Panc1 (cell line): Measurements from ENCODE around the gene ENOSF1. TPM values are rescaled to one million over a fixed set of nuclear protein-coding genes. Genes with fewer than 3 reads are reported as not detected.
"Not testable (repeated sequence)": the region's sequence is repeated elsewhere in the genome, so short reads cannot be mapped to it uniquely, and the experiment has no call there.

ENCODE experiments used
- ATAC-seq: fragments of 200-7000 bp; cut with Tn5 transposase; 2 replicates; pipeline ENCODE4 v1.9.1; 2020; ENCODE audit warnings: mild to moderate bottlenecking, moderate library complexity
- BruUV-seq: library from RNA; stranded (reverse); fragments of 400-500 nt; replicated peaks from 2 replicates; lab custom pipeline; 2021; lab: Mats Ljungman, UMichigan
- CTCF ChIA-PET: fragments of 300-600 bp; sonication (Branson Sonifier 250); formaldehyde crosslinking; loops from one replicate; lab custom pipeline; 2022; ENCODE audit warnings: antibody characterized with exemption; lab: Charles Lee
- POLR2A ChIA-PET: fragments of 300-600 bp; sonication (Branson Sonifier 250); formaldehyde crosslinking; loops from one replicate; lab custom pipeline; 2022; ENCODE audit warnings: antibody characterized with exemption; lab: Charles Lee
- DNase-seq: peaks from one replicate; pipeline ENCODE4 v3.0.0-alpha.2; 2010; ENCODE audit warnings: low read depth, low spot score
- H3K27ac ChIP-seq: 2 replicates; pipeline ENCODE4 v1.5.1; 2011; ENCODE audit warnings: mild to moderate bottlenecking, low read length, inconsistent platforms
- H3K27me3 ChIP-seq: fragments of 200-500 bp; sonication (Bioruptor generic); 2 replicates; pipeline ENCODE4 v1.6.0; 2014; ENCODE audit warnings: low read length, inconsistent platforms; ENCODE audit not compliant: control insufficient read depth, insufficient read depth
- H3K36me3 ChIP-seq: fragments of 200-500 bp; sonication (Bioruptor generic); 2 replicates; pipeline ENCODE4 v1.5.1; 2014; ENCODE audit warnings: inconsistent platforms, mild to moderate bottlenecking, low read length, moderate library complexity; ENCODE audit not compliant: control insufficient read depth, insufficient read depth
- H3K4me1 ChIP-seq: 2 replicates; pipeline ENCODE4 v1.5.1; 2011; ENCODE audit warnings: inconsistent platforms, mild to moderate bottlenecking, low read length, moderate library complexity; ENCODE audit not compliant: control insufficient read depth, insufficient read depth
- H3K4me3 ChIP-seq, 2 experiments: 2 replicates each; pipeline ENCODE4 v1.5.1; 2011 to 2012; ENCODE audit warnings: low read depth in 2 of 2, low read length in 2 of 2, mild to moderate bottlenecking in 2 of 2, inconsistent platforms in 1 of 2, moderate library complexity in 1 of 2
- H3K9me3 ChIP-seq: fragments of 200-500 bp; sonication (Bioruptor generic); 2 replicates; pipeline ENCODE4 v1.5.1; 2014; ENCODE audit warnings: low read depth, mild to moderate bottlenecking, inconsistent platforms, low read length, moderate library complexity; ENCODE audit not compliant: control insufficient read depth, insufficient read depth
- CTCF ChIP-seq: fragments of 450-650 bp; IDR thresholded peaks from 2 replicates; pipeline ENCODE4 v1.5.1; 2017; ENCODE audit warnings: mild to moderate bottlenecking
- POLR2AphosphoS5 ChIP-seq: IDR thresholded peaks from 2 replicates; pipeline ENCODE4 v1.6.1; 2012; ENCODE audit warnings: mild to moderate bottlenecking, low read depth, low read length, moderate library complexity
- SIN3A ChIP-seq: IDR thresholded peaks from 2 replicates; pipeline ENCODE4 v1.6.1; 2012; ENCODE audit warnings: low read depth, mild to moderate bottlenecking, low read length, moderate library complexity, borderline replicate concordance; ENCODE audit not compliant: insufficient read depth
- TCF7L2 ChIP-seq: IDR thresholded peaks from 2 replicates; pipeline ENCODE4 v1.6.1; 2011; ENCODE audit warnings: mild to moderate bottlenecking, low read depth, low read length, inconsistent platforms
- in situ Hi-C: cut with HindIII; loops from 2 replicates; pipeline ENCODE4 v1.10.0; 2016; ENCODE audit warnings: low sequenced_read_pairs, low pct_unique_long_range_greater_than_20kb
- intact Hi-C: fragments of 100-400 bp; cut with micrococcal nuclease; formaldehyde crosslinking; loops from one replicate; pipeline ENCODE4 v1.10.0; 2022; ENCODE audit not compliant: unreplicated experiment
- total RNA-seq: library from RNA; stranded (reverse); gene quantifications from one replicate; pipeline ENCODE4 v1.2.1, GENCODE V29; 2021; ENCODE audit not compliant: unreplicated experiment
- TF ChIP-seq, protein P1 (sequence below), 2 experiments: IDR thresholded peaks; 2 replicates each; pipeline ENCODE4 v1.6.1; 2011 to 2012; ENCODE audit warnings: low read depth in 2 of 2, control low read depth in 1 of 2, low read length in 1 of 2, mild to moderate bottlenecking in 1 of 2, moderate library complexity in 1 of 2; ENCODE audit not compliant: insufficient read depth in 1 of 2

Gene ENOSF1
- total RNA-seq, 1 experiment from 2014 or later, result 53.7 TPM

GRCh38 chr18:731185-731584 lies 18.8 kb upstream of the ENOSF1 start:
- no peak for ATAC-seq
- DNase-seq, result no peak
- Histone ChIP-seq H3K4me3 (no peak overlapping the region), H3K27ac (no peak overlapping the region), H3K36me3 (peaks cover 5% of the 10 kb centered on the region; the same call in 1 of the 2 replicates), H3K27me3 (no peaks in the 10 kb centered on the region), H3K4me1 (no peaks in the 10 kb centered on the region), H3K9me3 (no peaks in the 10 kb centered on the region)
- in situ Hi-C loops, result no loop called here
- ChIA-PET CTCF (no interaction called here), POLR2A (no interaction called here)
- intact Hi-C loops, result no loop called here
- BruUV-seq, result no TSS peak
- TF ChIP-seq, protein P1, sequence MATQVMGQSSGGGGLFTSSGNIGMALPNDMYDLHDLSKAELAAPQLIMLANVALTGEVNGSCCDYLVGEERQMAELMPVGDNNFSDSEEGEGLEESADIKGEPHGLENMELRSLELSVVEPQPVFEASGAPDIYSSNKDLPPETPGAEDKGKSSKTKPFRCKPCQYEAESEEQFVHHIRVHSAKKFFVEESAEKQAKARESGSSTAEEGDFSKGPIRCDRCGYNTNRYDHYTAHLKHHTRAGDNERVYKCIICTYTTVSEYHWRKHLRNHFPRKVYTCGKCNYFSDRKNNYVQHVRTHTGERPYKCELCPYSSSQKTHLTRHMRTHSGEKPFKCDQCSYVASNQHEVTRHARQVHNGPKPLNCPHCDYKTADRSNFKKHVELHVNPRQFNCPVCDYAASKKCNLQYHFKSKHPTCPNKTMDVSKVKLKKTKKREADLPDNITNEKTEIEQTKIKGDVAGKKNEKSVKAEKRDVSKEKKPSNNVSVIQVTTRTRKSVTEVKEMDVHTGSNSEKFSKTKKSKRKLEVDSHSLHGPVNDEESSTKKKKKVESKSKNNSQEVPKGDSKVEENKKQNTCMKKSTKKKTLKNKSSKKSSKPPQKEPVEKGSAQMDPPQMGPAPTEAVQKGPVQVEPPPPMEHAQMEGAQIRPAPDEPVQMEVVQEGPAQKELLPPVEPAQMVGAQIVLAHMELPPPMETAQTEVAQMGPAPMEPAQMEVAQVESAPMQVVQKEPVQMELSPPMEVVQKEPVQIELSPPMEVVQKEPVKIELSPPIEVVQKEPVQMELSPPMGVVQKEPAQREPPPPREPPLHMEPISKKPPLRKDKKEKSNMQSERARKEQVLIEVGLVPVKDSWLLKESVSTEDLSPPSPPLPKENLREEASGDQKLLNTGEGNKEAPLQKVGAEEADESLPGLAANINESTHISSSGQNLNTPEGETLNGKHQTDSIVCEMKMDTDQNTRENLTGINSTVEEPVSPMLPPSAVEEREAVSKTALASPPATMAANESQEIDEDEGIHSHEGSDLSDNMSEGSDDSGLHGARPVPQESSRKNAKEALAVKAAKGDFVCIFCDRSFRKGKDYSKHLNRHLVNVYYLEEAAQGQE (IDR thresholded peaks at IDR 0.05; ENCODE audit: insufficient read depth in 1 of 2, low read depth in 2 of 2, low read length in 1 of 2), result no peak
- TF ChIP-seq CTCF (no peak), TCF7L2 (no peak), SIN3A (no peak), POLR2AphosphoS5 (no peak)

GRCh38 chr18:730692-731091 lies 18.3 kb upstream of the ENOSF1 start:
- H3K9me3 ChIP-seq, result no peaks in the 10 kb centered on the region
- H3K36me3 ChIP-seq, result peaks cover 5% of the 10 kb centered on the region; the same call in 1 of the 2 replicates
- in situ Hi-C loops, result no loop called here
- intact Hi-C loops, result no loop called here
- ATAC-seq, result no peak
- no peak for DNase-seq
- H3K27ac ChIP-seq, result no peak overlapping the region
- ChIA-PET POLR2A (interaction anchor here (0.6 kb wide), 2 partner anchors 12 to 65 kb away, joined by 3 read pairs; no protein-coding TSS in a partner anchor), CTCF (no interaction called here)
- H3K4me3 ChIP-seq, result no peak overlapping the region
- H3K27me3 ChIP-seq, result no peaks in the 10 kb centered on the region
- BruUV-seq, result no TSS peak
- TF ChIP-seq TCF7L2, result no peak
- TF ChIP-seq, protein P1 (IDR thresholded peaks at IDR 0.05; ENCODE audit: insufficient read depth in 1 of 2, low read depth in 2 of 2, low read length in 1 of 2), result no peak
- TF ChIP-seq CTCF, result no peak
- no peaks in the 10 kb centered on the region for H3K4me1 ChIP-seq

DNA sequence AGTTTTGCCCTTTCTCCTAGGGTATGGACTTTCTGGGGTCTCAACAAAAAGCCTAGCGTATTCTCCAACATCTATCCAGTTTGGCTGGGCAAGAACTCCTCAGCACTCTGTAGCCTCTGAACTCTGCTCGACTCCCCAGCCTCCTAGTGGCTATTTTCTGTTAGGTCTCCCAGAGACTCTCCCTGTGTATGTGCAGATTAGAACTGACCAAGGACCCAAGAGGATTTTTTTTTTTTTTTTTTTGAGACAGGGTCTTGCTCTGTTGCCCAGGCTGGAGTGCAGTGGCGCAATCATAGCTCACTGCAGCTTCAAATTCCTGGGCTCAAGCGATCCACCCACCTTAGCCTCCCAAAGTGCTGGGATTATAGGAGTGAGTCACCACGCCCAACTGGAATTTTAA lies 17.7 kb upstream of the ENOSF1 start:
- H3K27me3 ChIP-seq, DNase-seq, H3K9me3 ChIP-seq, H3K36me3 ChIP-seq, in situ Hi-C loops, intact Hi-C loops, CTCF ChIA-PET, H3K4me3 ChIP-seq, BruUV-seq, H3K27ac ChIP-seq, H3K4me1 ChIP-seq: not testable (repeated sequence)
- POLR2A ChIA-PET, result interaction anchor here (0.6 kb wide), 2 partner anchors 13 to 66 kb away, joined by 3 read pairs; no protein-coding TSS in a partner anchor
- peak; percentile 80; the same call in 1 of the 2 replicates for ATAC-seq
